GM15510 (cell line): ENCODE measurements around the gene DYRK1A.

Experiments
- POLR2A ChIP-seq: IDR thresholded peaks from 3 replicates; pipeline ENCODE4 v1.6.1; 2011; ENCODE audit warnings: borderline replicate concordance; ENCODE audit not compliant: insufficient read length; ENCODE audit errors: extremely low read depth

Gene DYRK1A

DNA sequence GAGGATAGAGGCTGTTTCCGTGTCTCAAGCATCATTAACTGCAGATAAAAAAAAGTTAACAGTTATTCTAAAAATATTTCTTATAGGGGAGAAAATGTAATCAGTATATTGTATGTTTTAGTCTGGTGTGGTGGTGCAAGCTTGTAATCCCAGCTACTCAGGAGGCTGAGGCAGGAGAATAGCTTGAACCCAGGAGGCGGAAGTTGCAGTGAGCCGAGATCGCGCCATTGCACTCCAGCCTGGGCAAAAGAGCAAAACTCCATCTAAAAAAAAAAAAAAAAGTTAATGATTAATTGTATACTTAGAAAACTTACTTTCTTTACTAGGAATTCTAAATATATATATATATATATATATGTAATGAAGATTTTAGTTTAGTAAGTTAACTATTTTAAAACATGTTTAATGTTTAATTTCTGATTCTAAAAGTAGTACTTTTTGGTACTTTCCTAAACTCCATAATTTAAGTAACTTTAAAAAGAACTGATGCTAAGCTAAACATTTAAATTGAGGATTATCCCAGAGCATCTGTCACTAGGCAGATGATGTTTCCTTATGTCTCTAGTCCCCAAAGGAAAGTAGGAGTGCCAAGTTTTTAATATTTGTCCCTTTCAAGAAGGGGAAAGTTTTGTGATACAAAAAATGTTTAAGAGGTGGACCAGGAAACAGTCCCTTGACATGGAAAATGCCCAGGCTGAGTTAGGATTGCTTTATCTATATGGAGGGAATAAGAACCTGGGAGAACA is 66.3 kb downstream of the DYRK1A start:
- no peak for TF ChIP-seq POLR2A

DNA sequence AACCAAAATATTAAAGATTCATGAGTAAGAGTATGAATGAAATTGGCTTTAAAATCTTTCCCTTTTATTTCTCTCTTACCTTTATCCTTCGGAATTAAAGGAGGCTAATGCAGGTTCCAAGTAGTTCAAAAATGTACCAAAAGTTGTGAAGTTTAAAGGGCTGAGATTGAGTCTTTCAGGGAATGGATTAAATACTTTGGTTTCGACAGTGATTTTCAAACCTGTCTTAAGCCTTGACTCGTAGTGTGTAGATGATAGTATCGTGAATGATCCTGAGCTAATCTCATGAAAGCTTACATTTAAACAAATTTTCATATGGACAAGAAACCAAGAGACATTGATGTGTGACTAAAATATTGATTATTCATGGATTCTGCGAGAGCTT is 66.9 kb downstream of the DYRK1A start:
- TF ChIP-seq POLR2A: no peak

DNA sequence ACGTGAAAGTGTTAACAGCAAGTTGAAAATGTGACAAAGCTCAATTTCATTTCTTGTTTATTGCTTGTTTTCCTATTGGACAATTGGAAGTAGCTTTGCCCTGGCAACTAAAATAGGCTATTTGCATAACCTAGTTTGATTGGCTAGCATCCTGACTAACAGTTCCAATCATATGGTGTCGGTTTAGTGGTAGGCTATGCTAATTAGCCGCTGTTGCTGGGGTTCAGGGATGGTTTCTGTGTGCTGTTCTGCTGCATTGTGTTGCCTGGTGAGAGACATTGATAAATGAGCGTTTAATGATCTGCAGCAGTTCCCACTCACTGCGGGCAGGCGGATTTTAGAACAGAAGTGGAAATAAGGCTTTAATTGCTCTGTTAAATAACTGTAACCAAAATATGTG is 68.5 kb downstream of the DYRK1A start:
- no peak for TF ChIP-seq POLR2A

DNA sequence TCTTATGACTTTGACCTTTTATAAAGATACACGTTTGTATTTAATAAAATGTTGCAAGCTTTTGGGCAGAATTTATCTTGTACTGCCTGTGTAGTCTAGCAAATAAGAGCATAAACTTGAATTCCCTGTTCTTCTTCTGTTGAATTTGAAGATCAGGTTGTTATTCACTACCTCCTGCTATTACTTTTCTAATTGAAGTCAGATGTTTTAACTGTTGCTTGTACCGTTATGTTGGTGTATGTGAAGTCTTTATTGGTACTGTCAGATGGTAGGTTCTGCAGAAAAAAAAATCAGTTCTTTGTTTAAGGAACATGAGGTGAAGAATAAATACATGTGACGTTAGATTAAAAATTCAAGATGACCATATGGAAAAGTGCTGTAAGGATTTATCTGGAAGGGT is 69.1 kb downstream of the DYRK1A start:
- TF ChIP-seq POLR2A: no peak

DNA sequence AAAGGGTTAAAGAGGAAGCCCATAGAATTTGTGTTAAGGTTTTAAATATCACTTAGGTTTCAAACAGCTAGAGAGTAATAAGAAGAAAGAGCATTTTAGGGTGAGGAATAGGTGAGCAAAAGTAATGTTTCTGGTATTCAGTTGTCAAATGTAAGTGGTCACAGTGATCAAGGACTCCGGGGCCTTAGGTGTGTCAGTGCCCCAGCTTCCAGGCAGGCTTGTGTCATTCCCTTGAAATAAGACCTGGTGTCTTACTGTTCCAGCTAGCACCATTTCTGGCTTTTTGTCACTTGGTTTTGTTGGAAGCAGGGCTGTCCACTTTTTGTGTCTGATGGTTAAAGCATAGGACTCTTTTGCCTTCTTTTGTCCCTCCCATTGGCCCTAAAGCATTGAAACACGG is 69.6 kb downstream of the DYRK1A start:
- no peak for TF ChIP-seq POLR2A

DNA sequence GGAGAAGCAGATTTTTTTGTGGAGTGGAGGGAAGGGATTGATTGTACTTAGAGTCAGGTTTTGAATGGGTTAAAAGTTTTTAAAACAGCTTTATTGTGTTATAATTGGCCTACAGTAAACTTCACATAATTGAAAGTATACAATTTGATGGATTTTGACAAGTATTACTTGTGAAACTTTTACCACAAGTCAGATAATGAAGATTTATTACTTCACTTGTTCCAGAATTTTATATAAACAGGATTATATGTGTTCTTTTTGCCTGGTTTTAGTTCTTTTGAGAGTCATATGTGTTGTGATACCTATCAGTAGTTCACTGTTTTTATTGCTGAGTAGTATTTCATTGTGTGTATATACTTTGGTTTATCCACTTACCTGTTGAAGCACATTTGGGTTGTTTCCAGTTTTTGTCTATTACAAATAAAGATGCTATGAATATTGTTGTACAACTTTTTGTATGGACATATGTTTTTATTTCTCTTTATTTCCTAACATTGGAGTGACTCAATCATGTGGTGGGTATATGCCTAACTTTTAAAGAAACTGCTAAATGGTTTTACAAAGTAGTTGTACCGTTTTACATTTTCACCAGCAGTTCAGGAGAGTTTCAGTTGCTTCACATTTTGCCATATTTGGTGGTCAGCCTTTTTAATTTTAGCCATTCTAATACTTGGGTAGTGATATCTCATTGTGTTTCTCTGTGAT is 71.0 kb downstream of the DYRK1A start:
- TF ChIP-seq POLR2A: no peak

DNA sequence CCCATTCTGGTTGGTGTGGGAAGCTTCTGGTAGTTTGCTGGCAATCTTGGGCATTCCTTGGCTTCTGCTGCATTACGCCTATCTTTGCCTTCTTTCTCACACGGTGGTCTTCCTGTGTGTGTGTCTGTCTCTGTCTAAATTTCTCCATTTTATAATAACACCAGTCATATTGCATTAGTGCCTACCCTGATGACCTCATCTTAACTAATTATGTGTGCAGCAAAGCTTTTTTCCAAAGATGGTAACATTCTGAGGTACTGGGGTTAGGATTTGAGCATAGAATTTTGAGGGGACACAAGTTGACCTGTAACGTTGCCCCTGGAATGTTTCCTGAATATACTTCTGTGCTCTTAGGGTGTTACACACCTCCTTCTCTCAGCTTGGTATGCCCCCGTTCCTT is 77.1 kb downstream of the DYRK1A start:
- TF ChIP-seq POLR2A: no peak

DNA sequence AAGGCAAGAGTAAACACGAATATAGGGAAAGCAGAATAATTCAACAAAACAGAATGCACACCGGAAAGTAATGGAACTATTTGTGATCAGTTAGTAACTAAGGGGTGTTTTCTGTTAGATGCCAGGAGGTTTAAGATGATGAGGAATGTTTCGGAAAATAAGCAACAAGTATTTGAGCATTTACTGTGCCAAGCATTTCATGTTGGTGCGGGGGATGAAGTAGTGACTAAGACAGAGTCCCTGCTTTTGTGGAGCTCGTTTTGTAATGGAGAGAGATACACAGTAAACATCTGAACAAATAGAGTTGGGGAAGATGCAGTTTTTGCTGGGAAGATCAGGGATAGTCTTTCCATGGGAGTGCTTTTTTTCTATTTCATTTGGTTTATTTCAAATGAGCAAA is 78.7 kb downstream of the DYRK1A start:
- TF ChIP-seq POLR2A: no peak

DNA sequence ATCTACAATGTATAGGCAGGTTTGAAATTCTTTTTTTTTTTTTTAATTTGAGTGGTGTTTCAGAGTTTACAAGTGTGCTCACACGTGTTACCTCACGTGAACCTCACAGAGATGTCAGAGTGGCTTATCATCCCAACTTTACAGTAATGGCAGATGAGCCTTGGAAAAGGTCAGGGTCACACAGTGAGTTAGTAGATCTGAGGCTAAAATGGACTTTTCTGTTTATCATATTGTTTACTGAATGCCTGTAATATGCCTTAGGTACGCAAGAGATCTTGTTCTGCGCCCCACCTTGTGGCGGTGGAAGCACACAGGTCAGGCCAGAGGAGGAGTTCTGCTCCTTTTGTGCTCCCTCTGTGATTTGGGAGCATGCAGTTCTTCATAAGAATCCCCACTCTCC is 80.0 kb downstream of the DYRK1A start:
- TF ChIP-seq POLR2A: no peak

DNA sequence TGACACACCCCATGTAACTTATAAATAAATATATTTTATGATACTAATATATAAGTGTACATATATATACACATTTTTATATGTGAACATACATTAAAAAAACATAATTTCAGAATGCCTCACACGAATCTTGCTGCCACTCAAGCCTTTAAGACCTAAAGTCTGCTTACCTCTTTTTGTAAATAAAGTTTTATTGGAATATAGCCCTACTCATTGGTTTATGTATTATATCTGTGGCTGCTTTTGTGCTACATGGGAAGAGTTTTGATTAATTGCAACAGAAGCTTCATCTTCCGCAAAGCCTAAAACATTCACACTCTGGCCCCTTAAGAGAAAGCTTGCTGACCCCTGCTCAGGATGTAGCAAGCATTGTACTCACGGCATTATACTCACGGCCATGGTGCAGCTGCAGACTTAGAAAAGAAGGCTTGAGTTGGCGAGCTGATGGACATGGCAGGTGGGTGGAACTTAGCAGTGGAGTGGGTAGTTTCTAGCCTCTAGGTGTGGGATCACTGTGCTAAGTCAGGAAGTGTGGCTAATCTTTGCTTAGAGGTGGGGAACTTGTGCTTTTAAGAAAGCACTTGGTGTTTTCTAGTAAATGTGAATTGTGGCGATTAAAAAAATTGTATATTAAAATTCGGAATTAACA is 80.8 kb downstream of the DYRK1A start:
- no peak for TF ChIP-seq POLR2A

DNA sequence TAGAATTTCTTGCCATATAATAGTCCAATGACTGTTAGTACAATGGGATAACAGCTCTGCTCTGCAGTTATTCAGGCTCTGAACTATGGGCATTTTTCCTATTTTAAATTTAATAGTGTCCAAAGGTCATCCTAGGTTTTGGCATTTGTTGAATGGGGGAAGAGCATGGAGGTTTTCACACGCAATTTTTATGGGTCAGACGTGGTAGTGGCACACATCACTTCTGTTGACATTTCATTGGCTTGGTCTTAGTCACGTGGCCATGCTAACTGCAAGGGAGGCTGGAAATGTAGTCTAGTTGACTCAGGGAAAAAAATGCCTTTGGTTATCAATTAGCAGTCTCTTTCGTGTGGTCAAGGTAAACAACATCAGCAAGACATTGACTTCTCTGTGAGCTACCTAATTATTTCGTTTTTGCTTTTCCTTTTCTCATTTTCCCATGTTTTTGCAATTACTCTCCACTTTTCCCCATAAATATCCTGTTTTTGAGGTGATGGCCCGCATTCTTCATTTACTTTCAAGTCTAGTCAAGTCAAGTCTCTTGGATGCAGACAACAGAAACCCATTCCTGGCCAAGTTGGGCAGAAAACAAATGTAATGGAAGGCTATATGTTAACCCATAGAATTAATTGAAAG is 82.8 kb downstream of the DYRK1A start:
- no peak for TF ChIP-seq POLR2A

DNA sequence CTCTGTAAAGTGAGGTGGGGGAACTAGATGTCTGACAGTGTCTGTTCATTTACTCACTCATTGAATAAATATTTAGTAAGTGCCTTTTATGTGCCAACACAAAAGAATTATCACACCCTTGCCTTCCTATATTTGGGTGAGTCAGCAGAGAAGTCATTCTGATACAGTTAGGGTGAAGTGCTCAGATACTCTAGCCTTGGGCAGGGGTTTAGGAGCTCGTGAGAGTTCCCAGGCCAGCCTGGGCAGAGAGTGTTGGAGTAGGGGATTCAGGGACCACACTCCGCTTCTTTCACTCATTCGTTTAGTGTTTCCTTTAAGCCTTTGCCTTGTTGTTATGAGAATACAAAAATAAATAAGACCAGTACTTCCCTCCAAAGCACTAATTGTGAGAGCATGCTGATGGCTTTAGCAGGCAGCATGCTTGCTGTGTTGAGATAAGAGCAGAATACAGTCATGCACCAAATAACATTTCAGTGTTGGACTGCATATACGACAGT is 83.9 kb downstream of the DYRK1A start:
- no peak for TF ChIP-seq POLR2A

DNA sequence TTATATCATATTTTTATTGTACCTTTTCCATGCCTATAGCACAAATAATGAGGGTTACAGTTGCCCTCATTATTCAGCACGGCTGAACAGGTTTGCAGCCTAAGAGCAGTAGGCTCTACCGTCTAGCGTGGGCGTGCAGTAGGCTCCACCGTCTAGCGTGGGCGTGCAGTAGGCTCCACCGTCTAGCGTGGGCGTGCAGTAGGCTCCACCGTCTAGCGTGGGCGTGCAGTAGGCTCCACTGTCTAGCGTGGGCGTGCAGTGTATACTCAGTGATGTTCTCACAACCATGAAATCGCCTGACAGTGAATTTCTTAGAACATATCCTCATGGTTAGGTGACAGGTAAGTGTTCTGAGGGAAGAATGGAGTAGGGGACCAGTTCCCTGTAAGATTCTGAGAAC is 84.9 kb downstream of the DYRK1A start:
- no peak for TF ChIP-seq POLR2A

DNA sequence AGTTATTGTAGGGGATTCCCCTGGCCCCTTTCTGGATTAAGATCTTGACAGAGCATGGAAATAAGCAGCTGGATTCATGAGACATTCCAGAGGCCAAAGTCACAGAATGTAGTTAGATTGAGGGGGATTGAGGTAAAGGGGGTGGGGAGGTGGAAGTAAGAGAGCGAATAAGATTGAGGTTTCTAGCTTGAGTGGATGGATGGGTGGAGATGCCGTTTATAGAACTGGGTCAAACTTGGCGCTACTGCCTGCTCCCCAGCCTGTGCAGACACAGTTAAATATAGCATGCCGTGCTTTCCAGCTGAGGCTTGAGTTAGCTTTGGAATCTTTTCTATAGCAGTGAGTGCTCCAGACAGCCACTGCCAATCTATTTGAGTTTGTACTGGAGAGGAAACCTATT is 85.7 kb downstream of the DYRK1A start:
- no peak for TF ChIP-seq POLR2A

DNA sequence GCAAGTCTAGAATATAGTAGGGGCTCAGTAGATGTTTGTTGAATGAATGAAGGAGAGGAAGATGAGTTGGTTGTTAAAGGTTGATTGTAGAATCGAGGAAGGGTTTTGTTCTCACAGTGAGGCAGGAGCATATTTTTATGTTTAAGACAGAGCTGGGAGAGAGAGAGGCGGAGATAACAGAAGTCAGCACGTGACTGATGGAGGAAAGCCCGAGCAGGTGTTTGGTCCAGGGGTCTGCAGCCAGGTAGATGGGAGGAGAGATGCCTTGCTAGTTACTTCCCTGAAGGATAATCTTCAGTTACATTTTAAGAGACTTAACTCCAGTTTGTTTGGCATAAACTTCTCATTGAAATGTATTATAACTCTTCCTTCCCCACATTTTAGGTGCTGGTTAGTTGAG is 86.8 kb downstream of the DYRK1A start:
- TF ChIP-seq POLR2A: no peak
